Activated naive CD8-positive, alpha-beta T cell treated with anti-CD3 and anti-CD28 coated beads, Interleukin-2, amount 50 U/mL, for 24 hours (primary cell): Measurements from ENCODE around the gene AJAP1.

Experiments used
- ATAC-seq: fragments of 150-1000 bp; cut with Tn5 transposase; one replicate; pipeline ENCODE4 v1.10.0; 2021
- DNase-seq: peaks from one replicate; pipeline ENCODE4 v3.0.0; 2021
- H3K27ac Mint-ChIP-seq: one replicate; pipeline ENCODE4 v1.8.0; 2021; ENCODE audit warnings: mild to moderate bottlenecking, mixed read lengths
- H3K27me3 Mint-ChIP-seq: one replicate; pipeline ENCODE4 v1.8.0; 2021; ENCODE audit warnings: mixed read lengths
- H3K36me3 Mint-ChIP-seq: one replicate; pipeline ENCODE4 v1.8.0; 2021; ENCODE audit warnings: low read depth, mixed read lengths
- H3K4me1 Mint-ChIP-seq: one replicate; pipeline ENCODE4 v1.8.0; 2021; ENCODE audit warnings: mixed read lengths
- H3K4me3 Mint-ChIP-seq: one replicate; pipeline ENCODE4 v1.8.0; 2021; ENCODE audit warnings: mild to moderate bottlenecking, moderate library complexity, mixed read lengths
- H3K9me3 Mint-ChIP-seq: one replicate; pipeline ENCODE4 v1.8.0; 2021; ENCODE audit warnings: mixed read lengths

AJAP1 gene

DNA sequence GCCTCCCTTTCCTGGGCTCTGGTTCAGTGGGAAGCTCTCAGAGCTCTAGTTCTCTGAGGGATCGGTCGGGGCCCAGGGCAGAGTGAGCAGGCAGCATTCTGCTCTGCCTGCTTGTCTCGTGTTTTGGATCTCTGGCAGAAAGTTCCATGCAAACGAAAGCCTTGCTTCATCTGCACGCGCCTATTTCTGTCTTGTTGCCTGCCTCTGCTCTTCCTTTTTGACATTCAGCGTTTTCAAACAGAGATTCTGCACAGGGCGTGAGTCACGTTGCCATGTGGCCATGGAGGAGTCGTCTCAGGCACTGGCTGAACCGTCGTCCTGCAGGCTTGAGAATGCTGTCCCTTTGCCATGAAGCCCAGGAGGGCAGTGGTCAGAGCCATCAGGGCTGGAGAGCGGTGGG, 20.3 kb downstream of the AJAP1 start:
- peaks cover 11% of the 10 kb centered on the region for H3K9me3 Mint-ChIP-seq

DNA sequence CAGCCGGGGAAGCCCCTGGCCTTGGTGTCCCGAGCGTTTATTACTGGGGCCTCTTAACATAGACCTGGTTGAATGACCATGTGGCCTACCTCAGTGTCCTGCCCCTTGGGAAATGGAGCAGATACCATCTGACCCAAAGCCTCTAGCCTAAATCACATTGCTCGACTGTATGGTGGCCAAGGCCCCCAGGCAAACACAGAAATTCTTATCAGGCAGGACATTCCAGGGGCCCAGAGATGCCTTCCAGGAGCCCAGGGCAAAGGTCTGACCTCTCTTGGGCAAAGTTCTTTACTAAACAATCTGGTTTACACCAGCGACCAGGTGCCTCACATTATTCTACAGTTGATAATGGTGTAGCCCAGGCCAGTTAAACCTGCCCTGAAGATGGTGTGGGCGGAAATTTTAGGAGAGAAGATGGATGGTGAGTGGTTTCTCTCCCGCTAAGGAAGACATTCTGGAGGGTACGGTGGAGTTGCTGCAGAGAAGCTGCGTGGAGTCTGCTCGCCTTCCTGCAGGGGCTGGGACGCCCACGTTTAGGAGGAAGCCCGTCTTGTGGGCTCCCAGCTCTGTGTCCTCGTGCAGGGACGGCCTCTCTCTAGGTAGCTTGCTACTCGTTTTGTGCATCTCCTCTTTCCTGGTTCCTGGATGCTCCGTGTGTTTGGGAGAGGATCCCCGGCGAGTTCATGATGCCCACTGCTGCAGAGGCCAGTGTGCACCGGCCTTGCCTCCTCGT, 21.2 kb downstream of the AJAP1 start:
- Mint-ChIP-seq H3K27me3 (peaks cover 4% of the 10 kb centered on the region), H3K9me3 (peaks cover 19% of the 10 kb centered on the region), H3K27ac (no peak overlapping the region), H3K36me3 (no peaks in the 10 kb centered on the region), H3K4me3 (no peak overlapping the region), H3K4me1 (no peaks in the 10 kb centered on the region)
- no peak for ATAC-seq
- DNase-seq: no peak

More for the DNA sequence above, 20.3 kb downstream of the AJAP1 start:
- Mint-ChIP-seq H3K27ac (no peak overlapping the region), H3K4me1 (no peaks in the 10 kb centered on the region), H3K36me3 (no peaks in the 10 kb centered on the region), H3K4me3 (no peak overlapping the region), H3K27me3 (peaks cover 4% of the 10 kb centered on the region)
- DNase-seq (no peak), ATAC-seq (no peak)

GRCh38 chr1:4676253-4676652, 21.8 kb downstream of the AJAP1 start:
- Mint-ChIP-seq H3K9me3 (peaks cover 22% of the 10 kb centered on the region), H3K27ac (no peak overlapping the region), H3K27me3 (peaks cover 4% of the 10 kb centered on the region), H3K4me1 (no peaks in the 10 kb centered on the region), H3K4me3 (no peak overlapping the region), H3K36me3 (no peaks in the 10 kb centered on the region)
- ATAC-seq (no peak), DNase-seq (no peak)

- Mint-ChIP-seq H3K36me3 (no peaks in the 10 kb centered on the region), H3K4me1 (no peaks in the 10 kb centered on the region), H3K9me3 (peaks cover 22% of the 10 kb centered on the region), H3K27ac (no peak overlapping the region), H3K4me3 (no peak overlapping the region), H3K27me3 (peaks cover 4% of the 10 kb centered on the region)
- DNase-seq: no peak
- no peak for ATAC-seq
Measured at GRCh38 chr1:4677608-4678007, 23.2 kb downstream of the AJAP1 start.

GRCh38 chr1:4678066-4678717, 23.8 kb downstream of the AJAP1 start:
- Mint-ChIP-seq H3K36me3 (no peaks in the 10 kb centered on the region), H3K27ac (no peak overlapping the region), H3K9me3 (peaks cover 22% of the 10 kb centered on the region), H3K4me1 (no peaks in the 10 kb centered on the region), H3K27me3 (peaks cover 4% of the 10 kb centered on the region), H3K4me3 (no peak overlapping the region)
- DNase-seq: no peak
- no peak for ATAC-seq

DNA sequence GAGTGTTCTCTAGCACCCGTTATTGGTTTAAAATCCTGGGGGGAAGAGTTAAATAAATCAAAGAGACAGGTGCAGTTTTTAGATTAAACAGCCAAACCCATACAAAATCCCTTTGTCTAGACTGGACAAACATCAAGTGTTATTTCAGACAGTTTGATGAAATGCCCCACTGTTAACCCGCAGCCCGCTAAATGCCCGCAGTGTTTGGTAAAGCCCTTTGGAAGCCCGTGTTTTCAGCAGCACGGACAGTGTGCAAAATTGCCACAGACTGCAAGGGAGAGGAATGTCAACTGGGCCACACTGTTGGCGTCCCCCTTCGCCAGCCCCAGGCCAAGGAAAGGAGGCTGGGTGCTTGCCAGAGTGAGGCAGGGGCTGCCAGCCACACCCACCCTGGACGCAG, 26.6 kb downstream of the AJAP1 start:
- Mint-ChIP-seq H3K9me3 (peaks cover 22% of the 10 kb centered on the region), H3K27me3 (peaks cover 5% of the 10 kb centered on the region), H3K4me3 (no peak overlapping the region), H3K4me1 (no peaks in the 10 kb centered on the region), H3K27ac (no peak overlapping the region), H3K36me3 (no peaks in the 10 kb centered on the region)
- no peak for DNase-seq
- no peak for ATAC-seq

DNA sequence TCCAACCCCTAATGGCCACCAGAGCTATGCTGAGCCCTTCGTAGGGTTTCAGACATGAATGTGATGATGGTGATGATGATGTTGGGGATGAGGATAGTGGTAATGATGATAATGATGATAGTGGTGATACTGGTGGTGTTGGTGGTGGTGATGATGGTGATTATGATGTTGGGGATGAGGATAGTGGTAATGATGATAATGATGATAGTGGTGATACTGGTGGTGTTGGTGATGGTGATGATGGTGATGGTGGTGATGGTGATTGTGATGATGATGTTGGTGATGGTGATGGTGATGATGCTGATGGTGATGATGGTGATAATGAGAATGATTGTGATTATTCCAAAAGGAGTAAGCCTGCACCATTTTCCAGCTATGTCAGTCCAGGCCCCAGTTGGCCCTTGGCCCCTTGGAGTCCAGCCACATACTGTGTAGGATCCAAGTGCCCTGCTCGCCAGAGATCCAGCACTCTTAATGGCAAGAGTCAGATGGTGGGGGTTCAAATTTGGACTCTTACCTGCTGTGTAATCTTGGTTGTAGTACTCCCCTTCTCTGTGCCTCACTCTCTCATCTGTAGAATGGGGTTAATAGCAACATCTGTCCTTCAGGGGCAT, 28.3 kb downstream of the AJAP1 start:
- no peak overlapping the region for H3K4me3 Mint-ChIP-seq
- DNase-seq (no peak), ATAC-seq (no peak)

GRCh38 chr1:4684136-4684535, 29.7 kb downstream of the AJAP1 start:
- Mint-ChIP-seq H3K27ac (no peak overlapping the region), H3K4me1 (no peaks in the 10 kb centered on the region), H3K9me3 (peaks cover 15% of the 10 kb centered on the region), H3K36me3 (no peaks in the 10 kb centered on the region), H3K27me3 (peaks cover 2% of the 10 kb centered on the region), H3K4me3 (no peak overlapping the region)
- DNase-seq: no peak
- ATAC-seq: no peak

More for the DNA sequence above, 28.3 kb downstream of the AJAP1 start:
- no peaks in the 10 kb centered on the region for H3K36me3 Mint-ChIP-seq
- peaks cover 2% of the 10 kb centered on the region for H3K27me3 Mint-ChIP-seq
- no peaks in the 10 kb centered on the region for H3K4me1 Mint-ChIP-seq
- H3K9me3 Mint-ChIP-seq: peaks cover 21% of the 10 kb centered on the region
- no peak overlapping the region for H3K27ac Mint-ChIP-seq

DNA sequence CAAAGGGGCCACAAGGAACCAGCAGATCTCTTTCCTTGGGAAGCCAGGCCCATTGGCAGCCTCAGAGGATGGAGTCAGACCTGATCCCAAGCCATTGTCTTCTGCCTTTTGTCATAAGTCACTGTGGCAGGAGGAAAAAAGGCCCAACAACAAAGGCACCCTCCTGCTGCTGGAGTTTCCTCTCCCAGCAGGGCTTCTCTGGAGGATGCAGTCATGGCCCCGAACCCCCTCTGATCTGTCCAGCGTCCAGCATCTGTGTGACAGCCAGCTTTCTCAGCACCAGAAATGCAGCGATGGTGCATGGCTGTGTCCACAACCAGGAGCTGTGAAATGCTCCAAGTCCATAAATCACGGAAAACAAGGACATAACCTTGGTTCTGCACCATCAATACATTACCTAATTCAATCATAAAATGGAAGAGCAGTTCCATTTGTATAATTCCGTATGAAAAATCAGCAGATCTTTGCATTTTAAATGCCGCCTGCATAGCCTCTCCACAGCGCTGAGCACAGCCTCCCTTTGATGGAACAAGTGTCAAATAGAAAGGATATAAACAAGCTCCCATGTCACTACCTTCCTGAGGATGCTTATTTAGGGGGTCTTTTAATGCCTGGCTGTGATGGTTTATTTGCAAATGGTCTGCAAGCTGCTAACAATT, 30.6 kb downstream of the AJAP1 start:
- ATAC-seq: no peak
- Mint-ChIP-seq H3K9me3 (peaks cover 8% of the 10 kb centered on the region), H3K27me3 (peaks cover 2% of the 10 kb centered on the region), H3K36me3 (no peaks in the 10 kb centered on the region), H3K4me3 (no peak overlapping the region), H3K27ac (no peak overlapping the region), H3K4me1 (no peaks in the 10 kb centered on the region)
- DNase-seq: no peak

DNA sequence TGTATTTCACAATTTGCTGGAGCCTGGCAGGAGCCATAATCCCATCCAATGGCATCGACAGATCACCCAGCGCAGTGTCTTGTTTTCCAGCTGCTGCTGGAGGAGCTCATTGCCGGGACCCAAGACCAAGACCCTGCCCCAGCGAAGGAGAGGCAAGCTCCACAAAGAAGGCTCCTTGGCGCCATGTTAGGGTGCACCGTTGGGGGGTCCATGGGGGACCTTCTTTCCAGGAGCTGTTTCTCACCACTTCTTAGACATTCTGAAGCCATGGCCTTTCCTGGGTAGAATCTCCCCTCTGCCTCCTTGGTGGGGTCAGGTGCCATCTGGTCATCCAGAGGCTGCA, 31.1 kb downstream of the AJAP1 start:
- no peaks in the 10 kb centered on the region for H3K4me1 Mint-ChIP-seq
- peaks cover 4% of the 10 kb centered on the region for H3K9me3 Mint-ChIP-seq
- ATAC-seq (no peak), DNase-seq (no peak)
- no peak overlapping the region for H3K4me3 Mint-ChIP-seq
- peaks cover 2% of the 10 kb centered on the region for H3K27me3 Mint-ChIP-seq
- no peaks in the 10 kb centered on the region for H3K36me3 Mint-ChIP-seq
- no peak overlapping the region for H3K27ac Mint-ChIP-seq

- ATAC-seq (no peak), DNase-seq (no peak)
- Mint-ChIP-seq H3K27me3 (peaks cover 2% of the 10 kb centered on the region), H3K4me1 (no peaks in the 10 kb centered on the region), H3K36me3 (no peaks in the 10 kb centered on the region), H3K9me3 (no peaks in the 10 kb centered on the region), H3K4me3 (no peak overlapping the region), H3K27ac (no peak overlapping the region)
Measured at GRCh38 chr1:4687943-4688342, 33.5 kb downstream of the AJAP1 start.

DNA sequence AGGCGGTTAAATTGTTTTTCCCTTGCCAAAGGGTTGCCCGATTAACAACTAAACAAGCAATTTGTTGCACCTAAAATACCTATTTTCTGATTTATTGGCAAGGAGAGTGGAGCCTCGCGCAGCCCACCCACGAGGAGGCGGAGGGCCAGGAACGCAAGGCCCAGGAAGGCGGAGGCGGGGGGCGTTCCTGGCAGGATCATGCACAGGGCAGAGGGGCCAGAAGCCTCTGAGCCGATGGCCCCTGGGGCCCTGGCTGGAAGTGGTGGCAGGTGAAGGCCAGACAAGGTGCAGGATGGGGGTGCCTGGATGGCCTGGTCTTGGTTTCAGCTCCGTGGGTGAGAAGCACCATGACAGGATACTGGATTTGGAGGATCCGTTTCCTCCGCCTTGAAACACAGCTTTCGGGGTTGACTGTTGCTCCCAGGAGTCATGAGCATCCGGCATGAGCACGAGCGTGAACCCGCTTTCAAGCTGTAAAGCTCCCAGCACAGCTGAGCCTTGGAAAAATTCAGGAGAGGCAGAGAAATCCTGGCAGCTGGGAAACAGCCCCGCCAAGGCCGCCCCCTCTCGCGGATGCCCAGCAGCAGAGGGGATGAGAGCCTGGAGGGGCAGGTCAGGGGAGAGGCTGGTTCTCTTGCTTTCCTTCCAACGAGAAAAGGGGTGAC, 35.0 kb downstream of the AJAP1 start:
- no peaks in the 10 kb centered on the region for H3K36me3 Mint-ChIP-seq
- H3K4me1 Mint-ChIP-seq: no peaks in the 10 kb centered on the region
- H3K27ac Mint-ChIP-seq: no peak overlapping the region
- no peaks in the 10 kb centered on the region for H3K9me3 Mint-ChIP-seq
- ATAC-seq (no peak), DNase-seq (no peak)
- H3K27me3 Mint-ChIP-seq: no peaks in the 10 kb centered on the region
- H3K4me3 Mint-ChIP-seq: no peak overlapping the region

- H3K4me1 Mint-ChIP-seq: no peaks in the 10 kb centered on the region
- no peak for DNase-seq
- no peaks in the 10 kb centered on the region for H3K9me3 Mint-ChIP-seq
- H3K4me3 Mint-ChIP-seq: no peak overlapping the region
- H3K27me3 Mint-ChIP-seq: no peaks in the 10 kb centered on the region
- no peak overlapping the region for H3K27ac Mint-ChIP-seq
- H3K36me3 Mint-ChIP-seq: no peaks in the 10 kb centered on the region
- ATAC-seq: no peak
Measured at GRCh38 chr1:4689941-4690635, 35.7 kb downstream of the AJAP1 start.
